HEK293T (cell line): Measurements from ENCODE around the gene E2F8.

ENCODE experiments used
- CTCF ChIA-PET: fragments of 350-600 bp; formaldehyde crosslinking; extraction: SDS; loops from one replicate; lab custom pipeline; 2021; ENCODE audit warnings: antibody characterized with exemption, inconsistent platforms; lab: Yijun Ruan, JAX
- POLR2A ChIA-PET: fragments of 350-600 bp; formaldehyde crosslinking; extraction: SDS; loops from one replicate; lab custom pipeline; 2020; ENCODE audit warnings: antibody characterized with exemption, inconsistent platforms; lab: Yijun Ruan, JAX
- DNase-seq: peaks from one replicate; pipeline ENCODE4 v3.0.0; 2012; ENCODE audit warnings: mixed read lengths; ENCODE audit errors: extremely low spot score
- ARNT ChIP-seq: fragments of 450-650 bp; IDR thresholded peaks from 2 replicates; pipeline ENCODE4 v1.6.1; 2017; ENCODE audit warnings: mild to moderate bottlenecking
- BHLHE40 ChIP-seq: fragments of 450-650 bp; IDR thresholded peaks from 2 replicates; pipeline ENCODE4 v1.6.1; 2016; ENCODE audit warnings: mild to moderate bottlenecking, moderate library complexity, borderline replicate concordance
- CTBP1 ChIP-seq: fragments of 450-650 bp; IDR thresholded peaks from 2 replicates; pipeline ENCODE4 v1.6.1; 2016; ENCODE audit warnings: borderline replicate concordance
- ELF4 ChIP-seq: fragments of 450-650 bp; IDR thresholded peaks from 2 replicates; pipeline ENCODE4 v1.6.1; 2017; ENCODE audit warnings: antibody characterized with exemption
- FOXA1 ChIP-seq: fragments of 450-650 bp; IDR thresholded peaks from 2 replicates; pipeline ENCODE4 v1.6.1; 2016; ENCODE audit warnings: mild to moderate bottlenecking
- FOXK2 ChIP-seq: fragments of 450-650 bp; IDR thresholded peaks from 2 replicates; pipeline ENCODE4 v1.6.1; 2016; ENCODE audit warnings: mild to moderate bottlenecking
- FOXM1 ChIP-seq: fragments of 450-650 bp; IDR thresholded peaks from 2 replicates; pipeline ENCODE4 v1.6.1; 2017; ENCODE audit warnings: mild to moderate bottlenecking, borderline replicate concordance
- HDGF ChIP-seq: fragments of 450-650 bp; IDR thresholded peaks from 2 replicates; pipeline ENCODE4 v1.6.1; 2017; ENCODE audit warnings: antibody characterized with exemption, borderline replicate concordance
- L3MBTL2 ChIP-seq: fragments of 450-650 bp; conservative IDR thresholded peaks from 2 replicates; pipeline ENCODE4 v1.6.1; 2016; ENCODE audit warnings: mild to moderate bottlenecking
- LEF1 ChIP-seq: fragments of 450-650 bp; IDR thresholded peaks from 2 replicates; pipeline ENCODE4 v1.6.1; 2017; ENCODE audit warnings: mild to moderate bottlenecking, borderline replicate concordance
- NFRKB ChIP-seq: fragments of 450-650 bp; IDR thresholded peaks from 2 replicates; pipeline ENCODE4 v1.6.1; 2016; ENCODE audit warnings: mild to moderate bottlenecking, moderate library complexity
- SP1 ChIP-seq: fragments of 450-650 bp; IDR thresholded peaks from 2 replicates; pipeline ENCODE4 v1.6.1; 2017
- SUZ12 ChIP-seq: fragments of 450-650 bp; IDR thresholded peaks from 2 replicates; pipeline ENCODE4 v1.6.1; 2016; ENCODE audit warnings: mild to moderate bottlenecking
- TARDBP ChIP-seq: fragments of 450-650 bp; IDR thresholded peaks from 2 replicates; pipeline ENCODE4 v1.6.1; 2016
- ZNF384 ChIP-seq: fragments of 450-650 bp; IDR thresholded peaks from 2 replicates; pipeline ENCODE4 v1.6.1; 2016
- TF ChIP-seq, protein P1 (sequence below): fragments of 450-650 bp; IDR thresholded peaks from 2 replicates; pipeline ENCODE4 v1.6.1; 2016

E2F8 gene

DNA sequence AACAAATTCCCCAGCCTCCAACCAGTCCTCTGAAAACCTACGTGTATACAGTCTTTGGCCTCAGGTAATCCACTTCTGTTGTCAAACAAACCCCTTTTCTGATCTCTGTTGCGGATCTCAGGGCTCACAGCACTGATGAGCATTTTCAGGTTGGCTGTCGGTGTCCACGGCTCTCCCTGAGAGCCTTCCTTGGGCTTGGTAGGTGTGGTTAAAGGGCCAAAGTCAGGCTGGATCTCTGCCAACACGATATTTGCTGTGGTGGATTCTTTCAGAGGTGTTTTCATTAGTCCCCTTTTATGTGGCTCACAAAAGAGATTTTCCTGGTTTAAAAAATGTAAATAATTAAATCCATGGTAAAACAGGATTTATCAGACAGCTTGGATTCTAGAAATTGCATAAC is 2.9 kb downstream of the E2F8 start:
- no peak for DNase-seq
- CTCF ChIA-PET = no interaction called here

DNA sequence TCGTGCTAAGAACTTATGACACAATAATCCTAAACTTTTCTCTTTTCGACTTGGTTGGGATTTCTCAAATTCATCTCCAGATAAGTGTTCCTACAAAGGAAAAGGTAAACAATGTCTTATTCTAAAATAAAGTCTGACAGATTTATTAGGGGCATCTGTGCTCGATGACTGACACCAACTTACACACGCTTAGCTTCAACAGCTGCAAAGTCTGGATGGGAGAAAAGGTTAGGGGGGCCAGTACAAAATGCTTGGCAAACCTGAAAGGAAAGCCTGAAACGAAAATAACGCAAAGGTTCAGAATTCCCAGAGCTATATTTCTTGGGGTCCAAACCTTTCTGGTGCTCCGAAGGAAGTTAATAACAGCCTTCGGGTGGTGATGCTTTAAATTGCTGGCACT is 3.4 kb downstream of the E2F8 start:
- no peak for DNase-seq
- POLR2A ChIA-PET = no interaction called here
- TF ChIP-seq FOXA1 = no peak
- TF ChIP-seq, protein P1, sequence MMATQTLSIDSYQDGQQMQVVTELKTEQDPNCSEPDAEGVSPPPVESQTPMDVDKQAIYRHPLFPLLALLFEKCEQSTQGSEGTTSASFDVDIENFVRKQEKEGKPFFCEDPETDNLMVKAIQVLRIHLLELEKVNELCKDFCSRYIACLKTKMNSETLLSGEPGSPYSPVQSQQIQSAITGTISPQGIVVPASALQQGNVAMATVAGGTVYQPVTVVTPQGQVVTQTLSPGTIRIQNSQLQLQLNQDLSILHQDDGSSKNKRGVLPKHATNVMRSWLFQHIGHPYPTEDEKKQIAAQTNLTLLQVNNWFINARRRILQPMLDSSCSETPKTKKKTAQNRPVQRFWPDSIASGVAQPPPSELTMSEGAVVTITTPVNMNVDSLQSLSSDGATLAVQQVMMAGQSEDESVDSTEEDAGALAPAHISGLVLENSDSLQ = no peak
- TF ChIP-seq CTBP1 = no peak
- no peak for TF ChIP-seq ZNF384
- no peak for TF ChIP-seq ARNT
- TF ChIP-seq FOXM1 = no peak
- CTCF ChIA-PET = no interaction called here

More for the DNA sequence above, 2.9 kb downstream of the E2F8 start:
- POLR2A ChIA-PET = interaction anchor here (1.4 kb wide), 1 partner anchor 317 kb away, joined by 3 read pairs; no protein-coding TSS in a partner anchor
- TF ChIP-seq ELF4 (no peak), CTBP1 (no peak), ARNT (no peak), NFRKB (no peak), FOXM1 (no peak), LEF1 (no peak), SUZ12 (no peak), FOXK2 (no peak), HDGF (no peak), L3MBTL2 (no peak), FOXA1 (no peak)
- TF ChIP-seq, protein P1 = no peak

DNA sequence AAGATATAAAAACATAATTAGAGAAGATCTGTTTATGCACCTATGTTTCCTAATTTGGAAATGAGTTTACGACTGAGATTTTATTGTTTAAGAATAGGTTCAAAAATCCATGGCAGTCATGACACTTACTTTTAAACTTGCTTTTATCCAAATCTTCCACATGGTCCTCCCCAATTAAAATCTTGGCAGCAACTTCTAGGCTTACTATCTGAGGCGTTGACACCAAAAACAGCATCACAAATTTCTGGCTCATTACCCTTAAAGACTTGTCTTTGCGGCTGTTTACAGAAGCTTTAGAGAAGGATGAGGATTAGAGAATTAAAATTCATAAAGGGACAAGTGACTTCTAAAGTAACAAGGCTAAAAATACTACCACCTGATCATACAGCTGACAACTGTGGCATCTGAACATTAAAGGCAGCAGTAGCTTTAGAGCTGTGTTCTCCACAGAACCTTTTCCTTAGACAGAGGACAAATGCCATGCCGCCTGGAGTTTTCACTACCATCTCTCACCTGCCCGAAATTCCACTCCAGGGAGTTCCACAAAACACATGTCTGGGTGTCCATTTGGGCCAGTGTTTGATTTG is 6.4 kb downstream of the E2F8 start:
- DNase-seq = no peak
- CTCF ChIA-PET = interaction anchor here (1.1 kb wide), 1 partner anchor 158 kb away, joined by 3 read pairs; no protein-coding TSS in a partner anchor
- TF ChIP-seq NFRKB = no peak
- no peak for TF ChIP-seq HDGF
- TF ChIP-seq, protein P1 = no peak
- no peak for TF ChIP-seq CTBP1
- TF ChIP-seq SUZ12 = no peak
- no peak for TF ChIP-seq LEF1
- no peak for TF ChIP-seq ZNF384
- TF ChIP-seq BHLHE40 = no peak
- TF ChIP-seq L3MBTL2 = no peak
- TF ChIP-seq SP1 = no peak
- no peak for TF ChIP-seq FOXA1
- no peak for TF ChIP-seq FOXM1
- TF ChIP-seq ARNT = no peak
- no peak for TF ChIP-seq ELF4
- no peak for TF ChIP-seq FOXK2
- TF ChIP-seq TARDBP = no peak
- POLR2A ChIA-PET = no interaction called here

DNA sequence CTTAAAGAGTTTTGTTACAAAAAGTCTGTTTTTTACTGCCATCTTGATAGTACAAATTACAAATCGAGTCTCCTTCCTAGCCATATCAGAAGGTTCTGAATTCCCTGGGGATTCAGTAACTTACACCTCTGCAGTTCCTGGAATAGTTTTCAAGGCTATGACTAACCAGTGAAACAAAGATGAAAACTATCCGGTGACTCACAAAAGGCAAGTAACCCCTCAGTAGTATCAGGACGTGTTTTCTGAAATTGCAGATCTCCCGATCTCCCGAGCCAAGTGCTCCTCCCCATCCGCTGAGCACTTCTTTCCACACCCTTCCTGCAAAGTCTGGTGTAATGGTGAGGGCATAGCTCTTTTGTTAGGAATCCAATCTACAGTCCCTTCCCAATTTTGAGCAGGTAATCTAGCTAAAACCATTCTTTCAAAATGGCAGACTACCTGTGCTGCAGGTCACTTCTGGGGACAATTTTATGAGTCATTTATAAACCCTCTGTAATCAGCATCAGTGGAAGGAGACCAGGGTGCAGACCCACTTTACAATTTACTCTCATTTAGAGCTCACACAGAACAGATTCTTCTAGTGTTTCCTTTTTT is 7.7 kb downstream of the E2F8 start:
- CTCF ChIA-PET = no interaction called here
- POLR2A ChIA-PET = no interaction called here
- no peak for DNase-seq
- TF ChIP-seq BHLHE40 (no peak), FOXK2 (no peak), HDGF (no peak), NFRKB (no peak), ELF4 (no peak), SP1 (no peak), TARDBP (no peak), L3MBTL2 (no peak), CTBP1 (no peak), FOXA1 (no peak), FOXM1 (no peak), LEF1 (no peak), ARNT (no peak), SUZ12 (no peak)
- TF ChIP-seq, protein P1 = no peak

DNA sequence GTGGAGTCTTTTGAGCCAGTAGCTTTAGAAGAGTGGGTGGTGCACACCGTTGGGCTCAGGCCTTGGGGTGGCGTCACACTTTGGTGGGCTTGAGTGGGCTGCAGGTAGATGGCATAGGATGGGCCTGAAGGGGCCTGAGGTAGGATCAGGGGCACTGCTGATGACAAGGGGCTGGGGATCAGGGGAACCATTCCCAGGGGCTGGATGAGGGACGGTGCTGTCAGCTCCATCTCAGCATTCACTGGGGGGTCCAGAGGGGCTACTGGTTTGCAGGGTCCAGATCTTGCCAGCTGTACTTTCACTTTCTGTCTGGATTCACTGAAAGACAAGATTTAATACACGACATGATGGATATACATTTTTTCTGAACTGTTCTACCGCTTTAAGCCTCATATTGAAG is 11.1 kb downstream of the E2F8 start:
- POLR2A ChIA-PET = no interaction called here
- no peak for TF ChIP-seq ARNT
- no peak for TF ChIP-seq FOXM1
- no peak for TF ChIP-seq ZNF384
- TF ChIP-seq SUZ12 = no peak
- TF ChIP-seq BHLHE40 = no peak
- no peak for TF ChIP-seq FOXA1
- no peak for TF ChIP-seq FOXK2
- TF ChIP-seq TARDBP = no peak
- no peak for TF ChIP-seq LEF1
- no peak for TF ChIP-seq ELF4
- no peak for DNase-seq
- CTCF ChIA-PET = no interaction called here
